ENCODE data around the gene PLEKHG1. TPM values are rescaled to one million over a fixed set of nuclear protein-coding genes. Genes with fewer than 3 reads are reported as not detected.

PLEKHG1 gene
- polyA plus RNA-seq, 1 donor (not counting 4 experiments of a cell fraction or from before 2014, with no cell fraction given): 3.8 TPM

- Histone ChIP-seq H3K4me3 (ENCODE audit: control insufficient read depth in 2 of 3, extremely low read depth in 1 of 3, insufficient read depth in 2 of 3, low read depth in 1 of 3, low read length in 3 of 3) (no peak overlapping the region), H3K4me2 (ENCODE audit: control insufficient read depth, extremely low read depth, insufficient read depth, low read depth, low read length) (no peak overlapping the region), H2AFZ (ENCODE audit: control insufficient read depth, low read length) (no peak overlapping the region), H3K4me1 (ENCODE audit: control insufficient read depth, extremely low read depth, insufficient read depth, low read length) (no peaks in the 10 kb centered on the region), H3K9me3 (ENCODE audit: control insufficient read depth, low read depth, low read length) (no peaks in the 10 kb centered on the region), H3K36me3 (ENCODE audit: control insufficient read depth in 2 of 2, extremely low read depth in 1 of 2, insufficient read depth in 2 of 2, low read length in 2 of 2) (no peaks in the 10 kb centered on the region), H3K9me1 (ENCODE audit: control insufficient read depth, extremely low read depth, insufficient read depth, low read length) (no peaks in the 10 kb centered on the region), H3K9ac (ENCODE audit: control insufficient read depth, extremely low read depth, insufficient read depth, low read length) (no peak overlapping the region), H3K79me2 (ENCODE audit: control insufficient read depth, insufficient read depth, low read length) (no peaks in the 10 kb centered on the region), H4K20me1 (ENCODE audit: control insufficient read depth, extremely low read depth, insufficient read depth, low read length) (no peaks in the 10 kb centered on the region), H3K27me3 (ENCODE audit: control insufficient read depth, extremely low read depth, insufficient read depth, low read length) (no peaks in the 10 kb centered on the region), H3K27ac (ENCODE audit: control insufficient read depth, insufficient read depth, low read length) (no peak overlapping the region)
- no peak for FAIRE-seq
- TF ChIP-seq EZH2 (IDR thresholded peaks at IDR 0.05; ENCODE audit: low read length) (no peak), CTCF (optimal IDR thresholded peaks at IDR 0.05 in 1 of 3, IDR thresholded peaks at IDR 0.05 in 1 of 3, conservative IDR thresholded peaks at IDR 0.05 in 1 of 3; ENCODE audit: extremely low read depth in 1 of 3, insufficient read depth in 2 of 3, low read length in 3 of 3) (no peak)
- dilution Hi-C loops (cut with MboI; ENCODE audit: extremely low pct_ligation_motif_present, low sequenced_read_pairs): no loop called here
- no peak for DNase-seq (ENCODE audit: low read depth, low spot score)
Observed at GRCh38 chr6:150584065-150584464, 15.6 kb upstream of the PLEKHG1 start.

GRCh38 chr6:150584596-150584995 lies 15.1 kb upstream of the PLEKHG1 start:
- no peaks in the 10 kb centered on the region for H3K4me1 ChIP-seq (ENCODE audit: control insufficient read depth, extremely low read depth, insufficient read depth, low read length)
- H3K9me3 ChIP-seq (ENCODE audit: control insufficient read depth, low read depth, low read length): no peaks in the 10 kb centered on the region
- no peaks in the 10 kb centered on the region for H4K20me1 ChIP-seq (ENCODE audit: control insufficient read depth, extremely low read depth, insufficient read depth, low read length)
- H3K4me2 ChIP-seq (ENCODE audit: control insufficient read depth, extremely low read depth, insufficient read depth, low read depth, low read length): no peak overlapping the region
- no peaks in the 10 kb centered on the region for H3K79me2 ChIP-seq (ENCODE audit: control insufficient read depth, insufficient read depth, low read length)
- H3K36me3 ChIP-seq (ENCODE audit: control insufficient read depth in 2 of 2, extremely low read depth in 1 of 2, insufficient read depth in 2 of 2, low read length in 2 of 2): no peaks in the 10 kb centered on the region
- H3K27ac ChIP-seq (ENCODE audit: control insufficient read depth, insufficient read depth, low read length): no peak overlapping the region
- H3K4me3 ChIP-seq (ENCODE audit: control insufficient read depth in 2 of 3, extremely low read depth in 1 of 3, insufficient read depth in 2 of 3, low read depth in 1 of 3, low read length in 3 of 3): no peak overlapping the region
- no peaks in the 10 kb centered on the region for H3K9me1 ChIP-seq (ENCODE audit: control insufficient read depth, extremely low read depth, insufficient read depth, low read length)
- FAIRE-seq (no peak), DNase-seq (ENCODE audit: low read depth, low spot score) (no peak)
- no peak overlapping the region for H2AFZ ChIP-seq (ENCODE audit: control insufficient read depth, low read length)
- H3K9ac ChIP-seq (ENCODE audit: control insufficient read depth, extremely low read depth, insufficient read depth, low read length): no peak overlapping the region
- TF ChIP-seq EZH2 (IDR thresholded peaks at IDR 0.05; ENCODE audit: low read length) (no peak), CTCF (optimal IDR thresholded peaks at IDR 0.05 in 1 of 3, IDR thresholded peaks at IDR 0.05 in 1 of 3, conservative IDR thresholded peaks at IDR 0.05 in 1 of 3; ENCODE audit: extremely low read depth in 1 of 3, insufficient read depth in 2 of 3, low read length in 3 of 3) (no peak)
- no peaks in the 10 kb centered on the region for H3K27me3 ChIP-seq (ENCODE audit: control insufficient read depth, extremely low read depth, insufficient read depth, low read length)
- dilution Hi-C loops (cut with MboI; ENCODE audit: extremely low pct_ligation_motif_present, low sequenced_read_pairs): no loop called here

Data from keratinocyte (primary cell).